Chondrocyte (in vitro differentiated cells): ENCODE data around the gene DPYSL3. TPM values are rescaled to one million over a fixed set of nuclear protein-coding genes. Genes with fewer than 3 reads are reported as not detected.
"Not testable (repeated sequence)": the region's sequence is repeated elsewhere in the genome, so short reads cannot be mapped to it uniquely, and the experiment has no call there.

Experiments
- DNase-seq: peaks from one replicate; pipeline ENCODE4 v3.0.0; 2021; ENCODE audit warnings: mixed read lengths, low spot score
- H3K27ac Mint-ChIP-seq: one replicate; pipeline ENCODE4 v1.8.0; 2021; ENCODE audit warnings: mild to moderate bottlenecking, moderate library complexity, mixed read lengths; ENCODE audit not compliant: unreplicated experiment
- H3K27me3 Mint-ChIP-seq: 2 replicates; pipeline ENCODE4 v1.8.0; 2021; ENCODE audit warnings: low read depth, mixed read lengths
- H3K36me3 Mint-ChIP-seq: 2 replicates; pipeline ENCODE4 v1.8.0; 2021; ENCODE audit warnings: low read depth, mixed read lengths
- H3K4me1 Mint-ChIP-seq: 2 replicates; pipeline ENCODE4 v1.8.0; 2021; ENCODE audit warnings: low read depth, mild to moderate bottlenecking, mixed read lengths
- H3K4me3 Mint-ChIP-seq: one replicate; pipeline ENCODE4 v1.8.0; 2021; ENCODE audit warnings: mild to moderate bottlenecking, moderate library complexity, mixed read lengths; ENCODE audit not compliant: unreplicated experiment
- H3K9me3 Mint-ChIP-seq: 2 replicates; pipeline ENCODE4 v1.8.0; 2021; ENCODE audit warnings: low read depth, mixed read lengths
- CTCF ChIP-seq: fragments of 200-600 bp; sonication (generic); IDR thresholded peaks from 2 replicates; pipeline ENCODE4 v1.5.0; 2021; ENCODE audit warnings: antibody characterized with exemption, mild to moderate bottlenecking, moderate library complexity
- total RNA-seq: library from RNA; stranded (reverse); gene quantifications from 3 replicates; pipeline ENCODE4 v1.2.1, GENCODE V29; 2021

Gene DPYSL3
- total RNA-seq, 1 donor from 2014 or later = 60.4 TPM

- H3K4me3 Mint-ChIP-seq = peak overlapping the region; percentile 8
Measured at GRCh38 chr5:147554261-147554817, 44.5 kb upstream of the DPYSL3 start.

GRCh38 chr5:147553817-147554216 lies 43.9 kb upstream of the DPYSL3 start:
- not testable (repeated sequence) for H3K36me3 Mint-ChIP-seq, H3K9me3 Mint-ChIP-seq, DNase-seq, H3K27me3 Mint-ChIP-seq
- Mint-ChIP-seq H3K27ac (peak overlapping the region; percentile 86), H3K4me3 (peak overlapping the region; percentile 8), H3K4me1 (peaks cover 18% of the 10 kb centered on the region)

More at GRCh38 chr5:147554261-147554817, 44.5 kb upstream of the DPYSL3 start:
- DNase-seq = no peak
- Mint-ChIP-seq H3K9me3 (peaks cover 6% of the 10 kb centered on the region), H3K27ac (peak overlapping the region; percentile 86), H3K36me3 (peaks cover 1% of the 10 kb centered on the region), H3K27me3 (no peaks in the 10 kb centered on the region), H3K4me1 (peaks cover 18% of the 10 kb centered on the region)
- TF ChIP-seq CTCF = no peak

GRCh38 chr5:147552897-147553296 lies 43.0 kb upstream of the DPYSL3 start:
- peaks cover 1% of the 10 kb centered on the region for H3K36me3 Mint-ChIP-seq

GRCh38 chr5:147551677-147552076 lies 41.8 kb upstream of the DPYSL3 start:
- H3K4me3 Mint-ChIP-seq = no peak overlapping the region
- H3K9me3 Mint-ChIP-seq = peaks cover 6% of the 10 kb centered on the region
- H3K27ac Mint-ChIP-seq = no peak overlapping the region
- peaks cover 24% of the 10 kb centered on the region for H3K4me1 Mint-ChIP-seq
- H3K27me3 Mint-ChIP-seq = no peaks in the 10 kb centered on the region
- no peak for TF ChIP-seq CTCF
- peaks cover 1% of the 10 kb centered on the region for H3K36me3 Mint-ChIP-seq
- DNase-seq = no peak

More at GRCh38 chr5:147552897-147553296, 43.0 kb upstream of the DPYSL3 start:
- H3K9me3 Mint-ChIP-seq = peaks cover 6% of the 10 kb centered on the region
- H3K4me1 Mint-ChIP-seq = peaks cover 20% of the 10 kb centered on the region
- H3K4me3 Mint-ChIP-seq = no peak overlapping the region
- H3K27ac Mint-ChIP-seq = no peak overlapping the region
- no peak for DNase-seq
- no peak for TF ChIP-seq CTCF
- no peaks in the 10 kb centered on the region for H3K27me3 Mint-ChIP-seq

- peaks cover 6% of the 10 kb centered on the region for H3K9me3 Mint-ChIP-seq
- TF ChIP-seq CTCF = no peak
- peaks cover 1% of the 10 kb centered on the region for H3K36me3 Mint-ChIP-seq
- H3K4me1 Mint-ChIP-seq = peaks cover 6% of the 10 kb centered on the region
- no peaks in the 10 kb centered on the region for H3K27me3 Mint-ChIP-seq
- peak overlapping the region; percentile 45 for H3K27ac Mint-ChIP-seq
- no peak for DNase-seq
- H3K4me3 Mint-ChIP-seq = no peak overlapping the region
Measured at GRCh38 chr5:147547730-147548129, 37.9 kb upstream of the DPYSL3 start.

GRCh38 chr5:147544556-147544955 lies 34.7 kb upstream of the DPYSL3 start:
- no peaks in the 10 kb centered on the region for H3K27me3 Mint-ChIP-seq
- no peak for TF ChIP-seq CTCF
- peaks cover 1% of the 10 kb centered on the region for H3K36me3 Mint-ChIP-seq
- peaks cover 11% of the 10 kb centered on the region for H3K4me1 Mint-ChIP-seq
- peaks cover 3% of the 10 kb centered on the region for H3K9me3 Mint-ChIP-seq
- DNase-seq = no peak
- H3K4me3 Mint-ChIP-seq = no peak overlapping the region
- no peak overlapping the region for H3K27ac Mint-ChIP-seq
